CD1c-positive myeloid dendritic cell (primary cell): Measurements from ENCODE around the gene ST6GALNAC4.
A peak's percentile ranks its signal among the peaks of the same experiment; 100 is the strongest.
"Not testable (repeated sequence)": the region's sequence is repeated elsewhere in the genome, so short reads cannot be mapped to it uniquely, and the experiment has no call there.

ENCODE experiments used
- DNase-seq: peaks from one replicate; pipeline ENCODE4 v3.0.0-alpha.2; 2016; ENCODE audit errors: extremely low spot score

ST6GALNAC4 gene

GRCh38 chr9:127870153-127870491 lies 46.7 kb downstream of the ST6GALNAC4 start:
- DNase-seq = not testable (repeated sequence)

- DNase-seq = peak; percentile 92
Measured at GRCh38 chr9:127869310-127870152, 47.3 kb downstream of the ST6GALNAC4 start.

- no peak for DNase-seq
Measured at GRCh38 chr9:127868278-127868902, 48.5 kb downstream of the ST6GALNAC4 start.

DNA sequence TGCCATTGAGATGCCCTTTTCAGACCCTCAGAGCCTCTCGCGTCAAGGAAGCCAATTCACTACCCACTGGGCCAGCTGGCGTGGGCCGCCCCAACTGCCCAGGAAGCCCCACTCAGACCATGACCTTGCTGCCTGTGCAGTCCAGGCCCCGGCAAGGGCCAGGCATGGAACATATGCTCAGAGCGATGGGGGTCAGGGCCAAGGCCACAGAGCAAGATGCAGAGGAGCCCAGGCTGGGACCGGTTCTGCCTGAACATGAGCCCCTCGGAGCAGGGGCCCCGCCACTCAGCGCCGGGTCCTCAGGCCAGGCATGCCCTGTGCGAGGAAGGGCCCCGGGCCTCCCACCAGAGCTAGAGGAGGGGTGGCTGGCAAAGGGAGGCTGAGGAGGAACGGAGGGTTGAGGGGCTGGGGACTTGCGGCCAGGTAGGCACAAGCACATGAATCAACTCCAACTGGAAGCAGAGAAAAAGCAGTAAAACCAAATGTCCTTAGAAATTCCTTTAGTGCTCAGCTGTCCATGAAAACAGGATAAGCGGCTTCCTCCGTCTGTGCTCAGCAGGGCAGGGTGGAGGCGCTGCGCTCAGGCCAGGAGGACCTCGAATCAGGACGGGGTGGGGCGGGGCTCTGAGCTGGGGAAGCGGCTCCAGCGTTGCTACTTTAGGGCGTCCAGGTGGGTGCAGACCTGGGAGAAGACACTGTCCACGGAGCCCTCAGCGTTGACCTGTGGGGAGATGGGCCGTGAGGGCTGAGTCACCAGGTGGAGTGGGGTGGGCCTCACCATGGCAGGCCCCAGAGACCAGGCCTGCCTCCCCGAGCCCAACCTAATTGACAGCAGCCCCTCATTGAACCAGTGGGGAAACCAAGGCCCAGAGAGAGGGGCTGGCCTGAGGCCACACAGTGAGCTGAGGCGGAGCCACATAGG lies 49.2 kb downstream of the ST6GALNAC4 start:
- no peak for DNase-seq

- no peak for DNase-seq
Measured at GRCh38 chr9:127866535-127866934, 50.3 kb downstream of the ST6GALNAC4 start.

DNA sequence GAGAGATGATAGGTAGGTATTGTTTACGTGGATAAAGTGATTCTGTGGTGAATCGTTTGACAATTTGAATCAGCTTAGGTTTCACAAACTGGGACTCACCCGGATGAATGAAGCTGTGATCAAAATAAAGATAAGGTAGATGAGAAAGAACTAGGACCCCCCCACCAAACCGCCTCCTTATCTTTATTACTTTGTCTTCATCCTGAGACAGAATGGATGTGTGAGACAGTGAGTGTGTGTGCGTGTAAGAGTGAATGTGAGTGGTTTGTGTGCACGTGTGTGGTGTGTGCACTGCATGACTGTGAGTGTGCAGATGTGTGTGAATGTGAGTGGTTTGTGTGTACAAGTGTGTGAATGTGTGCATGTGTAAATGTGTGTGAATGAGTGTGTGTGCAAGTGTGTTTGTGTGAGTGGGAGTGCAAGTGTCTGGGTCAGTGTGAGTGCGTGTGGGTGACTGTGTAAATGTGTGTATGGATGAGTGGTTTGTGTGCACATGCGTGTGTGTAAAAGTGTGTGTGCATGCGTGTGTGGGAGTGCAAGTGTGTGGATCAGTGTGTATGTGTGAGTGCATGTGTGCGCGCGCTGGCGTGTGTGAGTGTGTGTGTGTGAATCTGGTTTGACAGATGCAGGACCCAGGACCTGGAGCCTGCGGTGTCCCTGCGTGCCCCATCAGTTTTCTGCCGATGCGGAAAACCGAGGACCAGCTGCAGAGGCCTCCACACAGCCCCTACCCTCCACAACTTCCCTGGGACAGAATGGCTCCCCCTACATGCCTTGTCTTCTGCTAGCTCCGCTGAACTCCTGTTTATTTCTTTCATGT lies 51.0 kb downstream of the ST6GALNAC4 start:
- DNase-seq = no peak

DNA sequence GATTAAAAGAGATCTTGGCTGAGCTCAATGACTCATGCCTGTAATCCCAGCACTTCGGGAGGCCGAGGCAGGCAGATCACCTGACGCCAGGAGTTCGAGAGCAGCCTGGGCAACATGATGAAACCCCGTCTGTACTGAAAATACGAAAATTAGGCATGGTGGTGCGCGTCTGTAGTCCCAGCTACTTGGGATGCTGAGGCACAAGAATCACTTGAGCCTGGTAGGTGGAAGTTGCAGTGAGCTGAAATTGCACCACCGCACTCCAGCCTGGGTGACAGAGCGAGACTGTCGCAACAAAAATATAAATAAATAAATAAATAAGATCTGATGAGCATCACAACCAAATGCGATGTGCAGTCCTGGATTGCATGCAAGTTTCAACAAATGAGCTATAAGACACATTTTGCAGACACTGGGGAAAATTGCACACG lies 53.6 kb downstream of the ST6GALNAC4 start:
- DNase-seq = peak; percentile 61

DNA sequence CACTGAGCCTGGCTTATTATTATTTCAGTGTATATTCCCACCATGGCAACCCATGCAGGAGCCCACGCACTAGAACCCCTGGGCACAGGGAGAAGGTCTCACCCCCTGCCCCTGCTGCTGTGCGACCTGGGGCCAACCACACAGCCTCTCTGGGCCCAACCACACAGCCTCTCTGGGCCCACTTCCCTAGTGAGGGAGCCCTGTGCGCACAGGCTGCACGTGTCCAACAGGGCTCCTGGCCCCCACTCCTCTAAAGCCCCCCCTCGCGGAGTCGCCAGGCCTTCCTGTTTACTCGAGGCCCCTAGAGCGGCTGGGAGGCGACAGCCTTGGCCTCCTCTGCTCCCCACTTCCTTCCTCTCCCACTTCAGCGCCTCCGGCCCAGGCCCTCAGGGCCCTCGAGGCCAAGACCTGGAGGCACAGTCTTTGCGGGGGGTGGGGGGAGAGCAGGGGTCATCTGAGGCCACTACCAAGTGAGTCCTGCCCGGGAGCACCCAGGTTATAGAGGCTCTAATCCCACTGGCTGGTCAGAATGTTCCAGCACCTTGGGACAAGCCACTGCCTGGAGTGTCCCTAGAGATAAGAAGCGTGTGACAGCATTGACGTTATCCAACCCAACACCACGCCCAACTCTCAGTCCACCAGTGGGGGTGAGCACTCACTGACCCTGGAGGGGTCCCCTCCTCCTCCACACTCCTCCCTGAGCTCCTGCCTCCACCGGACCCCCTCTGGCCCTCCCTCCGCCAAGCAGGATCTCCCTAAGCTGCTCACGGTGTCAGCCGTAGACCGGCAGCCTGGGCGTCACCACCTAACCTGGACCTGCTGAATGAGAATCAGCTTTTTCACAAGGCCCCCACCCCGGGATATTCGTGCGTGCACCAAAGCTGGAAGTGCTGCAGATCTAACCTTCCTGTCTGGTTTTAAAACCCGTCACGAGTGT lies 54.5 kb downstream of the ST6GALNAC4 start:
- DNase-seq = peak; percentile 87

DNA sequence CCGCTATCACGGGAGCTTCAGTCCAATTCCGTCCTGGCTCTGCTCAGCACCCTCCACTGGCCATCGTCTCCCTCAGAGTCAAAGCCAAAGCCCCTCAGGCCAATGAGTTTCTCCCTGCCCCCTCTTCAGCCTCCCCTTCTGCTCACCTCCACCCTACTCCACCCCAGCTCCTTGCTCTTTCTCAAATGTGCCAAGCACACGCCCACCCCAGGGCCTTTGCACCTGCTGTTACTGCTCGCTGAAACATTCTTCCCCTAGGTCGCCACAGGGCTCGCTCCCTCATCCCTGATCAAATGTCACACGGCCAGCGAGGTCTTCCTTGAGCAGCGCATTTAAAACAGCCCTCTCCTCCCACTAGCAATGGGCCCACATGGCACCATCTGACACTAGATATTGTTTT lies 56.1 kb downstream of the ST6GALNAC4 start:
- no peak for DNase-seq

DNA sequence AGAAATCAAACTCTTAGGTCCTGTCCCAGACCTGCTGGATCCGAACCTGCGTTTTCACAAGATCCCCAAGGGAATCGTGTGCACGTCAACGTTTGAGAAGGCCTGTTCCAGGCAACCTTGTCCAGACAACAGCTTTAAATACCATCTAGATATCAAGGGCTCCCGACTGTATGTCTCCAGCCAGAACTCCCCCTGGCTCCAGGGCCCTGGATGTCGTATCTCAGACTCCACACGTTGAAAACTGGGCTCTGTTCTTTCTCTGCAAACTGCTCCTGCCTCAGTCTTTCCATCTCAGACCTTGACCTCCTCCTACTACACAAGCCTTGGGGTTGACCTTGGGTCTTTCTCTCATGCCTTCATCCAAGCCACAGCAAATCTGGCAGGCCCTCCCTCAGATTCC lies 56.6 kb downstream of the ST6GALNAC4 start:
- no peak for DNase-seq

- DNase-seq = no peak
Measured at GRCh38 chr9:127858041-127858512, 58.8 kb downstream of the ST6GALNAC4 start.
